ENCODE data around the gene LAMB3.

Gene LAMB3

GRCh38 chr1:209630383-209631225, 21.6 kb downstream of the LAMB3 start:
- DNase-seq: no peak

DNA sequence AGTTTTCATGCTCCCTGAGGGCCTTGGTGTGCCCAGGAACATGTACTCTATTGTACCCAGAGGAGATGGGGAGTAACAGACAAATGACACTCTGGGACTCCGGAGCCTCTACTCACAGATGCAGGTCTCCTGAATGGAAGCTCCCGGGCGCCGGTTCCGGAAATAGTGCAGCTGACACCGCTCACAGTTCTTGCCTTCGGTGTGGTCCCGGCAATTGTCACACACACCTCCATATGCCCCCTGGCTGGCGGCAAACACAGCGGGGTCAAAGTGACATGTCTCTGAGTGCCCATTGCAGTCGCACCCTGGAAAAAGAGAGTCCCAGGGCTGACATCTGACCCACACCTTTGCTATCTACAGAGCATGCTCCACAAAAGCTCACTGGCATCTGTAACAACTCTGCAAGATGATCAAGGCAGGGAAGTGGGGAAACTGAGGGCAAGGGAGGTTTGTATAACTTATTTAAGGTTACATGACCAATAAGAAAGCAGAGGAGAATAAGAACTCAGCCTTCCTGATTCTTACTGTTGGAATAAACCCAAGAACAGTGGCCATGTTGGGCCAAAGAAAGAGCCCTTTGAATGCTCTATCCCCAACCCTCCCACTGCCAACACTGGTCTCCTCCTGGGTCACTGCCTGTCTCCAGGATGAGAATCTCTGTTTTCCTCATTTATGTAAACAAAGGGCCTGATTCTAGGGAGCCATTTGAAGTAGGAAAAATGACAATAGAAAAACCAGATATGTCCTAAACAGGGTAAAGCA, 22.4 kb downstream of the LAMB3 start:
- DNase-seq: no peak

GRCh38 chr1:209628618-209629299, 23.5 kb downstream of the LAMB3 start:
- no peak for DNase-seq

- peak; percentile 87 to 96 for DNase-seq
These were observed 24.5 kb downstream of the LAMB3 start for GRCh38 chr1:209627732-209628196.

DNA sequence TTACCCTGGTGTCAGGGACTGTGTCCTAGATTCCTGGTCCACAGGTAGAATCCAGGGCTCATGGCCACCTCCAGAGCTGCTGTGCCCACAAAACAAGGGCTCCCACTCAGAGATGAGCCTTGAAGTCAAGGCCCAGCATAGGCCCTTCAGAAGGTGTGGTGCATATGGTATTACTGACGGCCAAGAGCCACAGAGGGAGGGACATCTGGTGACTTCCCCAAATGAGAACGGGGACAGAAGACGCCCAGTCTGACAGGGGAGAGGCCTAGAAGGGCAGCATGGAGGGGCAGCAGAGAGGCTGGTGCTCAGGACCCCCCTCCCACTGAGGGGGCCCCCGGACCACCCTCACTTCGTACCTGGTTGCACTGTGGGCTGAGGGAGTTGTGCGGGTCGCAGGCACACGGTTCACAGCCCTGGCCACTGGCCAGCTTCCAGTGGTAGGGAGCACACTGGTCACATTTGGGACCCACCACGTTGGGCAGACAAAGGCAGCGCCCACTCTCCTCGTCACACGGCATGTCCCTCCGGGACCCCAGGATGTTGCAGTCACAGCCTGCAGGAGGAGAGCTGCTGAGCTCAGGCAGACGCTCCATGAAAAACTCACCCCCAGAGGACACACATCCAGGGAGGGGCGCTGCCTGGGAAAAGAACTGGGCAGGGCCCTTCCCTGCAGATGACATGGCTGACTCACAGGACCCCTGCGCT, 25.0 kb downstream of the LAMB3 start:
- DNase-seq: peak in 1 of 2 experiments; percentile 46

DNA sequence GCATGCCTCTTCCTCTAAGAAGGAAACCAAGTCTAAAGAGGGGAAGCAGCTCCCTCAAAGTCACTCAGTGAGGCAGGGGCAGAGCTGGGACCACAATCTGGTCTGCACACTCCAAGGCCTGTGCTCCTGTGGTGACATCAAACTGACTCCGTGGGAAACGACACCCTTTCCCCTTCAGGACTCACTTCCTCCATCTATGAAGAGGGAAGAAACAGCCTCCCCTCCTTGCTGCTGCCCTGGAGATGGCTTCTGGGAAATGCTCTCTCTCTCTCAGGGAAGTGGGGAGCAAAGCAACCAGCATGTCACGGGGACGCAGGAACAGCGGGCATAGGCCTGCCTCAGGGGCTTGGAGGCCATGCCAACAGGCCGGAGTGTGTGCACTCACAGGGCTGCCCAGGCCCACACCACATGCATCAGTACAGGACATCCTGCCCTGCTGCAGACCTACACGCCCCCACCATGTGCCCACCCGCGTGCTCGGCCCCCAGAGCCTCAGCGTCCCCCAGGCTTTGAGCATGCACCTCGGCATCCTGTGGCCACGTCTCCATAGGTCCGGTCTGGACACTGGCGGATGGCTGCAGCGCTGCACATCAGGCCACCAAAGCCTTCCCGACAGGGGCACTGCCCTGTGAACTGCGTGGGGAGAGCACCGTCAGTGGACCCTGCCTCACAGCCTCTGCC, 25.7 kb downstream of the LAMB3 start:
- no peak for DNase-seq

GRCh38 chr1:209625791-209626285, 26.4 kb downstream of the LAMB3 start:
- peak; percentile 29 to 41 for DNase-seq

DNA sequence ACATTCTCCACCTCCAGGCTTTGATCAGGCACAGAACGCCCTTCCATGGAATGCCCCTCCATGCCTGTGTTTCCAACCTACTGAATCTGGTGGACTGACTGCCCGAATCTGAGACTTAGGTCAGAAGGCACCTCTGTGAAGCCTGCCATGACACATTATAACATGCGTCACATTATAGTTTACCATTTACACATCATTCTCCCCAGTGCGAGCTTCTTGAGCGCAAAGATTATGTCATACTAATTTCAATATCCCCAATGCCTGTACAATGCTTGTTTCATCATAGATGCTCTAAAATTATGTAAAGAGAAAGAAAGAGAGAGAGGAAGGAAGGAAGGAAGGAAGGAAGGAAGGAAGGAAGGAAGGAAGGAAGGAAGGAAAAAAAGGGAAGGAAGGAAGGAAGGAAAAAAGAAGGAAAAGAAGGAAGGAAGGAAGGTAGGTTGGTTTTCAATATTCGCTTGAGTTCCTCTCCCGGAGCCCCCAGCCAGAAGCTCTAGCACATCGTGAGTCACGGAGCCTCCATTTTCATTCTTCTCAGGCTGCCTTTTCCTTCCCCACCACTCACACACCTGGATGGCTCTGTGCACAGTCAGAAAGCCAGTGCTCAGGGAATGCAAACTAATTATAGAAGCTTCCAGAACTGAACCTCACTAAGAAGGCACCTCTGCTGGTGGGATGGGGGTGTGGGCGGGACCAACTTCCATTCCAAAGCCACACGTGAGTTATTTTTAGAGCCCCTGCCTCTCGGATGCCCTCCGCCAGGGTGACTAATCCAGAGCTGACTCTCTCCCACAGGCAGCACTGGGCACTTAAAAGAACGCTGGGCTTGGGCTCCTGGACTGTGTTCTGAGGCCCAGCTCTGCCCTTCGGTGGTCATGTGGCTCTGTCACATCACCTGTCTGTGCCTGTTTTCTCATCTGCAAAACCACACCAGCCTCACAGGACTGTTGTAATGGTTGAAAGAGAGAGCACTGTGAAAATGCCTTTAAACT, 27.4 kb downstream of the LAMB3 start:
- DNase-seq: no peak

DNA sequence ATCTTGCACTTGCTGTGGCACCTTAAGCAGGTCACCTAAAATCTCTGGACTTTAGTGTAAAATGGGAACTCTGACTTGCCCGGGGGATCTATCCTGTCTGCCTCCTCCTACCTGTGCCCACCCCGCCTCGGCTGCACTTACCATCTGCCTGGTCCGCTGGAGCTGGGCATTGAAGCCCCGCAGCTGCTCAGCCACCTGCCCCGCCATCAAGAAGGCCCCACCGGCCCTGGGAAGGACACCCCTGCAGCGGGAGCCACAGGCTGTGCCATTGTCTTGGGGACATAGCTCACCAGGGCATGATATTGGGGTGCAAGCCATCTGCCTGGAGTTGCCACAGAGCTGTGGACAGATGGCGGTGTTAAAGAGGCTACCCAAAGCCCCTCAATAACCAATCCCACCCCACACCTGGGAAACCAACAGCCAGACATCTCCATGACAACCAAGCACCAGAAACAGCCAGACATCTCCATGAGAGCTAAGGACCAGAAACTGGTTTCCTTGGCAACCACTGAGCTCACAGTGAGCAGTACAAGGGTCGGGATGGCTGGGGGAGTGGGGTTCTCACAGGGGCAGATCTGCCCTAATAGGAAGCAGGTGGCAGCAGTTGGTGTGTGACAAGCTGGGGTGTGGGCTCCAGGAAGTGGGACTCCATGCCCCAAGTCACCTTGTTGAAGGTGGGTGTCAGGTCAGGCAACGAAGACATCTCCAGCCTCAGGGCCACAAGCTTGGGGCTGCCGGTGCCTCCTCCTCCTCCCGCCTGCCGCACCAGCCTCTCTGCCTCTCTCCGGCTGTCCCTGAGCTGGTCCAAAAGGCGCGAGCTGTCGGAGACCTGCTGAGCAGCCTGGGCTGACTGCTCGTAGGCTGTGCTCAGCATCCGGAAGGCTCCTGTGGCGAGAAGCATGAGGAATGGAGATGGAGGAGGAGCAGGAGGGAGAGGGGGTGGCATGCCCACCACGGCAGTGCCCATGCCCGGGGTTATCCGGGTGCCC, 29.1 kb downstream of the LAMB3 start:
- no peak for DNase-seq

- DNase-seq: no peak
These were observed 30.2 kb downstream of the LAMB3 start for GRCh38 chr1:209621741-209622655.

DNA sequence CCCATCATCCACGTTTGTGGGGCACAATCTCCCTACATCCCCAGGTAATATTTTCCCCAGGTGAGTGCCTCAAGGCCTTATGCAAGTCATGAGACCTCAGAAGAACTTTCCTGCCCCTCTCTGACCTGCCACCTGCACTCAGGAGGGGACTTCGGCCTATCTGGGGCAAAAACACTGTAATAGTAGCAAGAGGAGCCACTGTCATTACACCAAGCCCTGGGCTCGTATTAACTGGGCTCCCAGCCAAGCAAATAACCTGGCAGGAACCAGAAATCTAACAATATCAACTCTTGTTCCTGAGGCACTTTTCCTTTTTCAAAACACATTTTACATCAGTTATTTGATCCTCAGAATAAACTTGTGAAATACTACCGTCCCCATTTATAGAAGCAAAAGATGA, 30.9 kb downstream of the LAMB3 start:
- peak in 1 of 2 experiments; percentile 15 for DNase-seq

DNA sequence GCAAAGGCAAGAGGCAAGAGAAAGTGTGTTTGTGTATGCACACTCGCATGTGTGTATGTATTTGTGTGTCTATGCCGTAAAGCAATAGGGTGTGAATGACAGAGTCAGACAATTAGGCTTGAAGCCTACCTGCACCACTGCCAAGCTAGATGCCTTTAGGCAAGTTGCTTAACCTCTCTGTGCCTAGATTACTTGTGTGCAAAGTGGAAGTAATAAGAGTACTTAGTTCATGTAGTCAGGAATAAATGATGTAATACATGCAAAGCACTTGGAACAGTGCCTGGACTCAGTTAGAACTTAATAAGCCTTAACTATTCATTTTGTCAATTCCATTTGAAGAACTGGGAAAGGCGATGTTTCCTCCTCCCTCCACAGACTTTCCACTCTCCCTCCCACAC, 31.7 kb downstream of the LAMB3 start:
- no peak for DNase-seq

DNA sequence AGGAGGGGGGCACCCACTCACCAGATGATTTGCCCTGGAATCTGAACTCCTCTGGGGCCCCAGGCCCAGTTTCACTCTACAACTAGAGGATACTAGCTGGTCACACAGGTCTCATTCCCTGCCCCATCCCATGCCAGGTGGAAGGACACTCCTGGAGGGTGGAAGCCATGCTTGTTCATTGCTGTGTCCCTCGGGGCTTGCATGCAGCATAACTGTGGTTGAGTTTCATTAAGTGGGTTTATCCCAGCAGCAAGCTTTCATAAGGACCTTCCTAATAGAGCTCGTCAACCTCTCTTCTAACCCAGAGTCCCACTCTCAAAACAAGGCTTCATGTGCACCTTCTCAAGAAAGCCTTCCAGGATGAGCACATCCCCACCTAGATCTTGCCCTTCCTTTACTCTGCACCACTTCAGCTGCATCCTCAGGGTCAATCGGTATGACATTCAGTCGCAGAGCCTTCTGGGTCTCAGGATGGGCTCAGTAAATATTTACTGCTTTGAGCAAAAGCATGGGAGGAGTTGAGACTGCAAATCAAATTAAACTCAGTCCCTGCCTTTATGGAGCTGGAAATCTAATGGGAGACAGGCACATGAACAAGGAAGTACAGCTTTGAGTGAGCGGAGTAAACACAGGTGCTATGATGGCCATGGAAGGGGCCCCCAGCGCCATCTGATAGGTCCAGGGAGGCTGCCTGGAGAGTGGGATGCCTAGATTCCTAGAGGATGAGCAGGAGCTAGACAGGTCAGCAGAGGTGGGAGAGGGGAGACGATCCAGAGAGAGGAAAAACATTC, 32.3 kb downstream of the LAMB3 start:
- DNase-seq: no peak

DNA sequence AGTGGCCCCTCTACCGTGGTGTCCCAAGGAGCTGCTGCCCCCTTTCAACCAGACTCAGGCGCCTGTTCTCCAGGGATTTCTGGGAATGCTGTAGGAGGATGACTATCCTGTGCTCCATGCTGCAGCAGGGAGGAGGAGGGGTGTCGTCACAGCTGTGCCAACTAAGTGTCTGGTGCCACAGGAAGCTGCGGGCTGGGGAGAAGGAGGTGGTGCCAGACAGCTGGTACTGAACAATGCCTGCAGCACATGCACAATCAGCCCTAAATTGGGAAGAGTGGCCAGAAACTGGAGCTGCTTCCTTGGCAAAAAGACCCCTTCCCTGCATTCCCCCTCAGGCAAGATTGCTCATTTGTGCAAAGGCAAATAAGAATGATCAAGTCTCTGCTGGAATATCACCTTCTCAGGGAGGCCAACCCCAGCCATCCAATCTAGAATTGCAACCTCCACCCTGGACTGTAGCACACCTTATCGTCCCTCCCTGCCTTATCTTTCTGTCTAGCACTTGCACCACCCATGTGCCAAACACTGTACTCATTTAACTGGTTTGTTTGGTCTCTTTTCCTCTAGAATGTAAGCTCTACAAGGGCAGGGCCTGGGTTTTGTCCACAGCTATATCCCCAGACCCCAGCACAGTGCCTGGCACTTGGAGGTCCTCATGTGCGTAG, 33.3 kb downstream of the LAMB3 start:
- DNase-seq: no peak

GRCh38 chr1:209618291-209618690, 33.9 kb downstream of the LAMB3 start:
- DNase-seq: no peak

DNA sequence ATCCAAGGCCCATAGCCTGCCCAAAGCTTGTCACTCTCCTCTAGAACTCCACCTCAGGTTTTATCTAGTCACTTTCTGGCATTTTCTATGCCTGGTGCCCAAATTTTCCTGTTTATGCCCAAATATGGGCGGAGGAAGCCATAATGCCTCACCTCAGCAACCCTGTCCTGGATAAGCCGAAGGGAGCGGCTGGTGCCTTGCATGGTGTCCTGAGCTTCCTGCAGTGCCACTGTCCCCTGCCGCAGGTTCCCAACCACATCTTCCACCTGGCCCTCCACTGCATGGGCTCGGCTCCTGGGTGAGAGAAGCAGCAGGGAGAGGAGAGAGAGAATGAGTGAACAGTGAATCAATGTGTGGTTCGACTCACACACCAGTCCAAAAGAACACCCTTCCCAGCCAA, 34.5 kb downstream of the LAMB3 start:
- no peak for DNase-seq
